ENCODE measurements around the gene OR5F1.

The OR5F1 gene

GRCh38 chr11:55994525-55994924 is at the start of gene OR5F1:
TSS of gene OR5F1 (minus strand) at chr11:55994625. CDS start at chr11:55994625, 0 bp downstream.
- no peak for DNase-seq (ENCODE audit: low read depth in 2 of 2)

GRCh38 chr11:56027354-56027753 is 32.9 kb upstream of the OR5F1 start, which contains the start of gene OR5AS1:
TSS of gene OR5AS1 (plus strand) at chr11:56027654. CDS start at chr11:56030419, 2,765 bp downstream.
- DNase-seq (ENCODE audit: low read depth in 2 of 2), result no peak

- DNase-seq (ENCODE audit: low read depth in 2 of 2), result no peak
Measured at GRCh38 chr11:56013805-56014204, 19.4 kb upstream of the OR5F1 start.

- no peak for DNase-seq (ENCODE audit: low read depth in 2 of 2)
Measured at GRCh38 chr11:56010716-56011115, 16.3 kb upstream of the OR5F1 start.

GRCh38 chr11:55970935-55971334 is 23.5 kb downstream of the OR5F1 start:
- no peak for DNase-seq (ENCODE audit: low read depth in 2 of 2)

GRCh38 chr11:55969845-55970244 is 24.6 kb downstream of the OR5F1 start, which contains the start of gene OR10AG1:
TSS of gene OR10AG1 (minus strand) at chr11:55969945. CDS start at chr11:55969907, 38 bp downstream.
- DNase-seq (ENCODE audit: low read depth in 2 of 2), result no peak

GRCh38 chr11:55967914-55968313 is 26.5 kb downstream of the OR5F1 start:
- DNase-seq (ENCODE audit: low read depth in 2 of 2), result no peak

- no peak for DNase-seq (ENCODE audit: low read depth in 2 of 2)
Measured at GRCh38 chr11:55966391-55966790, 28.0 kb downstream of the OR5F1 start.

GRCh38 chr11:55956521-55956920 is 37.9 kb downstream of the OR5F1 start:
- DNase-seq (ENCODE audit: low read depth in 2 of 2), result no peak

- no peak for DNase-seq (ENCODE audit: low read depth in 2 of 2)
Measured at GRCh38 chr11:55949330-55949729, 45.1 kb downstream of the OR5F1 start.
